Activated CD4-positive, alpha-beta T cell treated with anti-CD3 and anti-CD28 coated beads, Interleukin-2, amount 50 U/mL, for 24 hours (primary cell): ENCODE results near the gene RALGAPB.
A peak's percentile ranks its signal among the peaks of the same experiment; 100 is the strongest.
"Not testable (repeated sequence)": the region's sequence is repeated elsewhere in the genome, so short reads cannot be mapped to it uniquely, and the experiment has no call there.

Experiments used
- DNase-seq, 2 donors: peaks; one replicate each; pipeline ENCODE4 v3.0.0-alpha.2; 2020; ENCODE audit warnings: low read depth in 1 of 2, low spot score in 1 of 2

The RALGAPB gene

DNA sequence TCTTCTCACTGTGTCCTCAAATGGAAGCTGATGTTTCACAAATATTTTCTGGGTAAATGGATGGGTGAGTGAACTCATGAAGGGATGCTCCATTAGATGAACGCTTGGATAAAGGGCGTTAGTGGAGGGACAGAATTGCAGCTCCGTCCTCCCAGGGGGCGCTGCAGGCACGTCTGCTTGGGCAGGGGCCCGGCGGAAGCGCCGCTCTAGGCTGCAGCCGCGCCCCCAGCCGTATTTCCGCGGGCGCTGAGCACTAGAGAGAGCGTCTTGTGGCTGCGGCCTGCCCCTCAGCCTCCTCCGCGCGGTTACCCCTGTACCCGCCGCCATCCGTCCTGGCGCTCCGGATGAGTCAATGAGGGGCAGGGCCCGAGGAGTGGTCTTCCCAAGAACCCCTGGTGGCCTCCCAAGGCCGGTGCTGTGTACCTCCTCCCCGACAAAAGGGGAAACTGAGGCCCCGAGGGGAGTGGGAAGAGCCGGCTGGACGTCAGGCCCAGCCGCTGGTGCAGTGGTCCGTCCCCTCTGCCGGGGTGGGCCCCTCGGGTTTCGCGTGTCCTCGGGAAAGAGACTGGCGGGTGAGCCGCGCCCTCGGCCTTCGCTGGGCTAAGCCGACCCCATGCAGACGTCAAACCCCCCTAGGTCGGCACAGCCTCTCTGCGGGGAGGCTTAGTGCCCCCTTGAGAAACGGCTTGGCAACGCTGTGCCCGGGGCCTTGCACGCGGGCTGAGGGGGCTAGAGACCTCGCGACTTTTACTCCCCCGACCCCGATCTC lies 26.0 kb upstream of the RALGAPB start:
- DNase-seq, result peak; percentile 91

- DNase-seq, result no peak
These were observed 25.4 kb upstream of the RALGAPB start for GRCh38 chr20:38447251-38447661.

- no peak for DNase-seq
These were observed 24.5 kb upstream of the RALGAPB start for GRCh38 chr20:38447931-38448675.

DNA sequence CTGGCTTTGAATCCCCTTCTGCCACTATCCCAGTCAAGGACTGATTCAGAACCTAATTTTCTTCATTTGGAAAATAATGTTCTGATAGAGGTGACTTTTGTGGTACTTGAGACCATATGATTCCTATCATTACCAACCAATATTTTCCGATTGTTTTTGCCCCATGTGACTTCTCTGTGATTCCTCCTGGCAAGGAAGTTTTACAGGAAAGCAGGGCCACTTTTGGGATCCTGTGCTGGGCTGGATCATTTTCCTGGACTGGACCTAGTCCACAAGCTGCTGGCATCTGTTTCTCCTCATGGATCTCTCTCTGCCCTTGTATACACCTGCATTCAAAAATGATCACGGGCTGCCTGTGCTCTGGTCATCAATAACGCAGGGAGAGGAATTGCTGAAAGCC lies 23.6 kb upstream of the RALGAPB start:
- no peak for DNase-seq

- no peak for DNase-seq
These were observed 22.1 kb upstream of the RALGAPB start for GRCh38 chr20:38450412-38450975.

- no peak for DNase-seq
These were observed 19.6 kb upstream of the RALGAPB start for GRCh38 chr20:38452880-38453624.

GRCh38 chr20:38453941-38454340 lies 18.7 kb upstream of the RALGAPB start:
- DNase-seq, result no peak

DNA sequence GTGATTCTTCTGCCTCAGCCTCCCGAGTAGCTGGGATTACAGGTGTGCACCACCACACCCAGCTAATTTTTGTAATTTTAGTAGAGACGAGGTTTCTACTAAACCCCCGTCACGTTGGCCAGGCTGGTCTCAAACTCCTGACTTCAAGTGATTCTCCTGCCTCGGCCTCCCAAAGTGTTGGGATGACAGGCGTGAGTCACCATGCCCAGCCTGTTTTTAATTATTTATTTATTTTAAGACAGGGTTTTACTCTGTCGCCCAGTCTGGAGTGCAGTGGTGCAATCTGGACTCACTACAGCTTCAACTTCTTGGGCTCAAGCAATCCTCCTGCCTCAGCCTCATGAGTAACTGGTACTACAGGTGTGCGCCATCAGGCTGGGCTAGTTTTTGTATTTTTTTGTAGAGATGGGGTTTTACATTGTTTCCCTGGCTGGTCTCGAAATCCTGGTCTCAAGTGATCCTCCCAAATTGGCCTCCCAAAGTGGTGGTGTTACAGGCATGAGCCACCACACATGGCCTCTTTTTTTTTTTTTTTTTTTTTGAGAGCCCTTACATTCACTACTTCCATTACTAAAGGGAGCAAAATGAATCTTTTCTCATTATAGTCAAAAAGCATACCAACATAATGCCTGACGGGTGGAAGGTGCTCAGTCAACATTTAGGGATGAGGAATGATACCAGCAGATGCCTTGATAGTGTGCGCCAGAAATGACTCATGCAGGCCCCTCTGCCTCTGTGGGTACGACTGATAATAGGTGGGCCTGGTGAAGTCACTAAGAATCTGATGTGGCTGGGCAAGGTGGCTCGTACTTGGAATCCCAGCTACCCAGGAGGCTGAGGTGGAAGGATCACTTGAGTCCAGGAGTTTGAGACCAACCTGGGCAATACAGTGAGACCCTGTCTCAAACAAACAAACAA lies 17.8 kb upstream of the RALGAPB start:
- DNase-seq, result no peak

GRCh38 chr20:38458314-38458713 lies 14.3 kb upstream of the RALGAPB start:
- no peak for DNase-seq

DNA sequence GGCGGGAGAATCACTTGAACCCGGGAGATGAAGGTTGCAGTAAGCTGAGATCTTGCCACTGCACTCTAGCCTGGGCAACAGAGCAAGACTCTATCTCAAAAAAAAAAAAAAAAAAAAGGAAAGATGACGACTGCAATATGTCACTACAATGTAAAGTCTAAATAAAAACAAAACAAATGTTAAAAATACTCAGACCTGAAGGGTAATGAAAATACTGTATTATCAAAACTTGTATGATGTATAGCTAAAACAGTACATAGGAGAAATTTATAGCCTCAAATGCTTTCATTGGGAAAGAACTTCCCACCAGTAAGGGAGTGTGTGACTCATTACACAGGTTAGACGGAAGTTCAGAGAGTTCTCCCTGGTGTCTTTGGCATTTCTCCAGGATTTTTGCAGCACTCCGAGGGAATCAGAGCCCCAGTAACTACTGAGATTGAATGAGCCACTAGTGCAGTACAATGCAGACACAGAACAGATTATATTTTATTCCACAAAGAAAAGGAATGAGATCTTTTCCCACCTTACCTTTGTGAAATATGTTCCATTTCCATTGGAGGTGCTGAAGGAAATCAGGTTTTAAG lies 12.5 kb upstream of the RALGAPB start:
- no peak for DNase-seq

- DNase-seq, result not testable (repeated sequence)
These were observed 12.0 kb upstream of the RALGAPB start for GRCh38 chr20:38460631-38461030.

DNA sequence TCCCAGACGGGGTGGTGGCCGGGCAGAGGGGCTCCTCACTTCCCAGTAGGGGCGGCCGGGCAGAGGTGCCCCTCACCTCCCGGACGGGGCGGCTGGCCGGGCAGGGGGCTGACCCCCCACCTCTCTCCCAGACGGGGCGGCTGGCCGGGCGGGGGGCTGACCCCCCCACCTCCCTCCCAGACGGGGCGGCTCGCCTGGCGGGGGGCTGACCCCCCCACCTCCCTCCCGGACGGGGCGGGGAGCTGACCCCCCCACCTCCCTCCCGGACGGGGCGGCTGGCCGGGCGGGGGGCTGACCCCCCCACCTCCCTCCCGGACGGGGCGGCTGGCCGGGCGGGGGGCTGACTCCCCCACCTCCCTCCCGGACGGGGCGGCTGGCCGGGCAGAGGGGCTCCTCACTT lies 11.5 kb upstream of the RALGAPB start:
- not testable (repeated sequence) for DNase-seq

DNA sequence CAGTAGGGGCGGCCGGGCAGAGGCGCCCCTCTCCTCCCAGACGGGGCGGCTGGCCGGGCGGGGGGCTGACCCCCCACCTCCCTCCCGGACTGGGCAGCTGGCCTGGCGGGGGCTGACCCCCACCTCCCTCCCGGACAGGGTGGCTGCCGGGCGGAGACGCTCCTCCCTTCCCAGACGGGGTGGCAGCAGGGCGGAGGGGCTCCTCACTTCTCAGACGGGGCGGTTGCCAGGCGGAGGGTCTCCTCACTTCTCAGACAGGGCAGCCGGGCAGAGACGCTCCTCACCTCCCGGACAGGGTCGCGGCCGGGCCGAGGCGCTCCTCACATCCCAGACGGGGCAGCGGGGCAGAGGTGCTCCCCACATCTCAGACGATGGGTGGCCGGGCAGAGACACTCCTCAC lies 11.1 kb upstream of the RALGAPB start:
- DNase-seq, result not testable (repeated sequence)

GRCh38 chr20:38466171-38466570 lies 6.5 kb upstream of the RALGAPB start:
- DNase-seq, result no peak

DNA sequence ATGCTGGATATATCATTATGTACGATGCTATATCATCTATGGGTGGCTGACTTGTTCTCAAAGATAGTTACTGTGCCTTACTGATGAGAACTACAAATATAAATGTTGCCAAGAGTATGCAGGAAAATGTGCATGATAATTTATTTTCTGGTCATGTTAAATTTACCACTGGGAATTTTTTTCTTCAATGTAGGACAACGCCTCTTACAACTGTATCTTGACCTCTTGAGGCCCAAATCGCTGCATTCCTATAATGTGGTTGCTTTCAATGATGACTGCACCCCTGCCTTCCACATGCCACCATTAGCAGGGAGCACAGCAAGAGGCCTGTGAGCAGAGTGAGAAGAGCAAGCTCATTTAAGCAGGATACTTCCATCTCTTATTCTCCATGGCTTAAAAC lies 5.7 kb upstream of the RALGAPB start:
- no peak for DNase-seq

DNA sequence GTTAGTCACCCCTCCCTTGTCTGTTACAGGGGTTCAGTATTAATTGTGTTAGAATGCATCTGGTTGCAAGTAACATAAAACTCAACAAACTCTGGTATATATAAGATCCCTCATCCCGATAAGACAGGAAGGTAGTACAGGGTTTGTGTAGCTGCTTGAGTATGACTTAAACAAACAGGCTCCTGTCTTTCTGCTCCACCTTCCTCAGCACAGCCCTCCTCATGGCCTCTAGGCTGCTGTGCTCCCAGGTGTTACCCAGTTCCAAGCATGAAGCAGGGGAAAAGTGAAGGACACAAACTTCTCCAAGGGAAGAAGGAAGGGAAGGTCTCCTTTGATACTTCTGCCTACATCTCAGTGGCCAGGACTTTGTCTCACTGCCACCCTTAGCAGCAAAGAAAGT lies 1.4 kb upstream of the RALGAPB start:
- no peak for DNase-seq

DNA sequence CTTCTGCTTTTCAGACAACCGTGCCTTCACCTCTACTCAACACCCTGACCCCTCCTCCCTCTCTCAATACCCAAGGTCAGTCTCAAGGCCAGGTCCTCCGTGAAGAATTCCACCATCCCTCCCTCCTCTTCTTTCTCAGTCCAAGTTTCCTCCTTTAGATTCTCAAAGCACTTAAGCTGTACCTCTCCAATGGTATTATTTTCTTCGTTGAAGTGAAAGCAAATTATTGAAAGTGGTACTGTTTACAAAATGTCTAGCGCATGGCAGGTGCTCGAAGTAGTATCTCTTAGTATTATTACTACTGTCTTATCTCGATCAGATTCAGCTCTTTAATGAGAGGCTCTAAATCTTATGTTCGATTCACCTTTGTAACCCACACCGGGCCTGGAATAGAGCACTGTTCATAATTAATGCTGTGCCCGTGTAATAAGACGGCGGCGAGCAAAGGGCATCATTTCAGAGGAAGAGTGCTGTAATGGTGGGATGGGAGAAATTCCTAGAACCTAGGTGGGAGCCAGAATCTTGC lies 593 bp upstream of the RALGAPB start:
- no peak for DNase-seq

DNA sequence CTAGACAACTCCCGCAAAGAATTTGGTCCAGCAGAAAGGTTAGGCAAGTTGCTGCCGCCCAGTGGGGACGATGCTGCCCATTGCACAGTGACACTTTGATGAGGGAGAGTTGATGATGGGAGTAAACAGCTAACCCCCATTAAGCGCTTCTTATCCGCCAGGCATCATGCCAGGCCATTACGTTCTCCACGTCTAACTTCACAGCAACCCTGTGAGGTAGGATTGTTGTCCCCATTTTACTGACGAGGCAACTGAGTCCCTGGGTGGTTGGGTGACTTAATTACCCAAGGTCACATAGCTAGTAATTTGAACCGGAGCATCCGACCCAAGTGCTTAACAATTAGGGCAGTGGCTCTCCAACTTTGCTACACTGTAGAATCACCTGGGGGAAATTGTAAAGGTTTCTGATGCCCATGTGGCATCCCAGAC lies 738 bp downstream of the RALGAPB start:
- no peak for DNase-seq

DNA sequence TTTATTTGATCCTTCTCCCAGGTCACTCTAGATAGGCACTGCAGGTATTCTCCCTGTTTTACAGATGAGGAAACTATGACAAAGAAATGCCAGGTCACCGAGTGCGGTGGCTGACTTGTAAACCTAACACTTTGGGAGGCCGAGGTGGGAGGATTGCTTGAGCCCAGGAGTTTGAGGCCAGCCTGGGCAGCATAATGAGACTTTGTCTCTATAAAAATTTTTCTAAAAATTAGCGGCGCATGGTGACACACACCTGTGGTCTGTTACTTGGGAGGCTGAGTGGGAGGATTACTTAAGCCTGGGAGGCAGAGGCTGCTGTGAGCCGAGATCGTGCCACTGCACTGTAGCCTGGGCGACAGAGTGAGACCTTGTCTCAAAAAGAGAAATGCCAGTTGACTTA lies 5.1 kb downstream of the RALGAPB start:
- no peak for DNase-seq

- DNase-seq, result no peak
These were observed 7.0 kb downstream of the RALGAPB start for GRCh38 chr20:38479596-38479995.
